Activated CD4-positive, alpha-beta T cell treated with anti-CD3 and anti-CD28 coated beads, Interleukin-2, amount 50 U/mL, for 1 hour (primary cell): Measurements from ENCODE around the gene IL34.

Experiments
- DNase-seq: peaks from one replicate; pipeline ENCODE4 v3.0.0-alpha.2; 2020

Gene IL34

DNA sequence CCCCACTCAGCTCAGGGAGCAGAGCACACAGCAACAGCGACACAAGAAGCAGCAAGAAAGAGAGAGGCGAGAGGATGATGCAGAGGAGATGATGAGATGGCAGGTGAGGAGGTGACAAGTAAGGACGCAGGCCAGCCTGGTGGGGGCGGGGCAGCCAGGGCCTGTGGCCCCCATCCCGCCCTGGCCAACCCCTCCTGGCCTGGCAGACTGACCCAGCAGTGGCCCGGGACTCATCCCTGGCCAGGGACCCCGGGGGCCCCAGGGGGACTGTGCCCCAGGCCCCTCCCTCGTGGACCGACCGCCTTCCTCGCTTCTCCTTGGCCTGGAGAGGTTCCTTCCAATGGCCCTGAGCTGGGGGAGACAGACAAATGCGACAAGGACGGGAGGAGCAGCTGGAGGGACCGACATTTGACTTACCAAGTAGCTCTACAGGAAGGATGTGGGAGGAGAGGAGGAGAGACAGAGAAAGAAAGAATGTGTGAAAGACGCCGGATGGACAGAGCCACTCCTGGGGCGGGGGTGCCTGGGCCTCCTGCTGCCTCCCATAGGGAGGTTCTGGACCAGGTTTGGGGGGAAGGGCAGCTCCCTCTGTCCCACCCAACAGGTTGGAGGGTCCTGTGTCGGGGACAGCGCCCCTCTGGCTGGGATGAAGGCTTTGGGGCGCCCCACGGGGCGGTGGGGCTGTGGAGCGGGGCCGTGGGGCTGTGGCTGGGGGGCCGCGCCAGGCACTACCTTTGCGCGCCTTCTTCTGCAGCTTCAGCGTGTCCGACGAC is 32.7 kb downstream of the IL34 start:
- no peak for DNase-seq

DNA sequence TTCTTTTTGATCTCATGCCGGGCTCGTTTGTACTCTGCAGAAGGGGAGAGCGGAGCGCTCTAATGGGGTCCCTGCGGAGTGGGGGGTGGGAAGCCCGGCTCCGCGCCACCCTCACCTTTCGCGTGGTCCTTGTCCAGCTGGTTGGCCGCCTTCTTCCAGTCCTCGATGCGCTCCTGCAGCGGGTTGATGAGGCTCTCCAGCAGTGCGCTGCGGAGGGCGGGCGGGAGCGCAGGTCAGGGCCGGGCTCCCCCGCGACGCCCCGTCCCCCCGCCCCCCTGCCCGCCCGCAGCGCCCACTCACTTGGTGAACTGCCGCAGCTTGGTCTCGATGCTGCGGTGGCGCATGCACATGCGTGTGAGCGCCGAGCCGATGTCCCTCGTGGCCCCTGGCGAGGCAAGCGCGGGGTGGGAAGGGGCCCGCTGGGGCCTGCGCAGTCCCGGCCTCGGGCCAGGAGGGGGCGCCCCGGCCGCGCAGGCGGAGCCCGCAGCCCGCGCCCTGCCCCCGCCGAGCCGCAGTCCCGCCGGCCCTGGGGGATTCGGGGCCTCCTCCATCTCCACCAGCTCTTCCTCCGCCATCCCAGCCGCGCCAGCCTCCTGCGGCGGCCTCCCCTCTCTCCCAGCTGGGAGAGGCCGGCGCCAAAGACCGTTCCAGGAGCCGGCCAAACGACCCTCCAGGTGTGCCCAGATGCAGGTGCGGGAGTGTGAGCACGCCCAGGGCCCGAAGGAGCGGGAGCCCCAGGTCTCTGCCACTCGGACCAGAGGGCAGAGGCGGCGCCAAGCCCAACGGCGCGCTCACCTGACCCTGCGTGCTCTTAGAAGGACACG is 33.5 kb downstream of the IL34 start:
- no peak for DNase-seq

DNA sequence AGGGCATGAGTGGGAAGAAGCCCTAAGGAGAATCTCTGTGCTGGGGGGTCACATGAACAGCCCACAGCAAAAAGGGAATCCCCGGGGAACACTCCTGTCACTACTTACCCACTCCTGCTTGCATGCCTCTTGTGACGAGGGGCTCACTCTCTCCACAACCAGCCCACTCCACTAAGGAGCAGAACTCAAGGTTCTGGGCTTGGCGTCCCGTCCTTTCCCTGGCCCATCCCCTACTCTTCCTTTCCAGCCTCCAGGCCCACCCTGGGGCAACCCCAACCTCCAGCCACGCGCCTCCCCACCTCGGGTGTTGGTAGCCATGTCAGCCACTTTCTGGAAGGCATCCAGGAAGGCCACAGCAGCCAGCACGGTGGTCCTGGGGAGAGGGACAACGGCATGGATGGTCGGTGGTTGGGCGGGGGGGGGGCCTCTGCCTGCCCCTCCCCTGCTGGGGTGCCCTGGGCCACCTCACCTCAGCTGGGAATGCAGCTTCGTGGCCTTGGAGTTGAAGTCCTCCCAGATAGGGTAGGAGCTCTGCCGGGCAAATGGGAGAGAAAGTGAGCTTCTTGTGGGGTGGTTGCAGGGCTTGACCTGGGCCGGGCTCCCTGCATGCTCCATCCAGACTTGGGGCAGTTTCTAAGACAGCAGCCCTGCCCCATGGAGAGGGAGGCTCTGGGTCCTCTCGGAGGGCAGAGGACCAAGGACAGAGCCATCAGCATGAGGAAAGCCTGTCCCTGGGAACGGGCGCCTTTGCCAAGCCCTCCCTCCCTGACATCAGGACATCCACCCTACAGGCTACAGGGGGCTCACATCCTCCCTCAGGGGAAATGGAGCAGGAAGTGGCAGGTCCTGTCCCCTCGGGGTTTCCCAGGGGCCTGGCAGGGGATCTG is 34.4 kb downstream of the IL34 start:
- no peak for DNase-seq

DNA sequence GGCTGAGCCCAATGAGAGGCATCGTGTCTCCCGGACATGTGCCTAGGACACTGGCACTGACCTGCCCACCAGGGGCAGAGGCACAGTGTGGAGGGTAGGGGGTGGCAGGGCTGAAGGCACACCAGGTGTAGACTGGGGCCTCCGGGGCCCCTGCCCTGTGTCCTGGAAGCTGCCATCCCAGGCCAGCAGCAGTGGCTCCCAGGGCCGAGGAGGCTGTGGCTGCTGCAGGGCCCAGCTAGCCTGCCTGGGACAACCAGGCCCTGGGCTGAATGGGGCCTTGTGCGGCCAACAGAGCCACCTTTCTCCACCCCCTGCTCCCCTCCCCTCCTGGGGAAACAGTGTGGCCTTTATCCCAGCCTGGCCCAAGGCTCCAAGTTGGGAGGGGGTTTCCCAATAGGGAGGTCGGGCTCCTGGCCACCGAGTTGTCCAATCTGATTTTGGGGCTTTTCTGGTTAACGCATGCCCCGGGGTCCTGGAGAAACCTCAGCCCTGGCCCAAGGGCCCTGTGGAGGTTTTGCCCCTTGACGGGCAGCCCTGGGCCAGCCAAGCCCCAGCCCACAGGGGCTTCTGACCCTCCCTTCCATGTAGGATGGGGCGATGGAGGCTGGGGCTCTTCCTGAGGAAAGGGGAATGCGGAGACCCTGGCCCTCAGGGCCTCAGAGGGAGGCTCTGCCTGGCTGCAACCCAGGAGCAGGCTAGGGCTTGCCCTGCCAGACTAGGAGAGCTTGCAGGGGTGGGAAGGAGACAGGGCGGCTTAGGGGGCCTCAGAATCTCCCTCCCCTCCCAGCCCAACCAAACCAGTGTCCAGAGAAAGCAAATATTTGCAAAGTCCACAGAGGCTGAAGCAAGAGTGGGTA is 35.3 kb downstream of the IL34 start:
- no peak for DNase-seq

DNA sequence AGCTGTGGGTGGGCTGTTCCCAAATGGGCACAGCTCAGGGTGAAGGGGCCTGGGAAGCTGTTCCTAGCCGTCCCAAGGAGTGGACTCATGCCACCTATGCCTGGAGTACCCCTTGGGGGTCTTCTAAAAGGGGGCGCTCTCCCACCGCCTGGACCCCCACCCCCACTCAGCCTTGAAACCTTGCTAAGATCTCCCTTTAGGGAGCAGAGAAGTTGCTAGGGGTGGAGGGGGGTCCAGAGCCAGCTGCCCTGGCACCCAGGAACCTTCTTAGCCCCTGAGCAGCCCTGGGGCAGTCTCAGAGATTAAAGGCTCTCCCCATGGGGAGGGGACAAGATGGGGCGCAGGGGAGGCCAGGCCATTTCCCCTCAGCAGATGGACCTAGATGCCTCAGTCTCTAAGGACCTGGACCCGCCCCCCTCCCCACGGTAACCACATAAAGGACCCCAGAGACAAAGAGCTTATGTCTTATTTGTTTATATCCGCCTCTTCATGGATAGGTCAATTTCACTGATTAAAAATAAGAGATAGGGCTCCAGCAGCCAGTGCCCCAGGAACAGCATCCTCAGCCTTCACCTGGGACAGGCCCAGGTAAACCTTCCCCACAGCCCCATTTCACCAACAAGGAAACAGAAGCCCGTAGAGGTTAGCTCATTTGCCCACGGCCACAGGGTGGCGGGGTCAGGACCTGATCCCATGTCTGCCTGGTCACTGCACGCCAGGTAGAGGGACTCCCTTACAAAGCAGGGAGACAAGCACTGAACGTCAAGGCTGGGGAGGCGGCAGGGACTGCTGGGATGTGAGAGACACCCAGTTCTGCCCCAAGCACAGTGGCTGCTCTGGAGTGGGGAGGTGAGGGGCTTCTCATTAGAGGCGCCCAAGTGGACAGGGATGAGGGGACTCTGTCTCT is 36.1 kb downstream of the IL34 start:
- DNase-seq: no peak

DNA sequence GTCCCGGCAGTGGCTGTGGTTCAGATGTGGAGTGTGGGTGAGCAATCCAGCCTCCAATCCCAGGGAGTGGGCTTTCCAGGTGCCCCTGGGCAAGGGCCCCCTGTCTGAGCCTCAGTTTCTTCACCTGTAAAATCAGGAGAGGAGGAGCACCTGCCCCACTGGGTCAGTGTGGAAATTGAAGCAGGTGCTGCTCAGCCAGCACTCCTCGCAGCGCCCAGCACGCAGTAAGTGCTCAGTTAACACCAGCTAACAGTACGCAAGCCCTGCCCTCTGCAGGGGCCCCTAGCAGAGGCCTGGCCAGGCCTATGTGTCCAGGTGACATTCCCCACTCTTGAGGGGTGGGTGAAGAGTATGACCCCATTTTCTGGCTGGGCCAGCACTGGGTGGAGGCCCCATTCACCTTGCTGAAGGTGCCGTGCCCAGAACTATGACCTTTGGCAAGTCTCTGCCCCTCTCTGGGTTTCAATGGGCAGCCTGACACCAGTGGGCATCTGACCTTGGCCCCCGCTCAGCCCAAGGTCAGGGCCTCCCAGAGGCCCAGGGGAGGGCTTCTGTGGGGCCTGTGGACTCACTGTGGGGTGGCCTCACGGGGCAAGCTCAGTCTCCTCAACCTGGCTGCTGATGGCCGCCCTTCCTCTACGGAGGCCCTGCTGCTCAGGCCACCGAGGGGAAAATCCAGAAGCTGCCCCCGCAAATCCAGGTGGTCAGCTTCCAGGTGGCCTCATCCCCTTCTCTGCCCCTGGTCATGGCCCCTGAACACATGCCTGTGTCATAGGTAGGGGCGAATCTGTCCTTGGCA is 37.0 kb downstream of the IL34 start:
- DNase-seq: no peak

DNA sequence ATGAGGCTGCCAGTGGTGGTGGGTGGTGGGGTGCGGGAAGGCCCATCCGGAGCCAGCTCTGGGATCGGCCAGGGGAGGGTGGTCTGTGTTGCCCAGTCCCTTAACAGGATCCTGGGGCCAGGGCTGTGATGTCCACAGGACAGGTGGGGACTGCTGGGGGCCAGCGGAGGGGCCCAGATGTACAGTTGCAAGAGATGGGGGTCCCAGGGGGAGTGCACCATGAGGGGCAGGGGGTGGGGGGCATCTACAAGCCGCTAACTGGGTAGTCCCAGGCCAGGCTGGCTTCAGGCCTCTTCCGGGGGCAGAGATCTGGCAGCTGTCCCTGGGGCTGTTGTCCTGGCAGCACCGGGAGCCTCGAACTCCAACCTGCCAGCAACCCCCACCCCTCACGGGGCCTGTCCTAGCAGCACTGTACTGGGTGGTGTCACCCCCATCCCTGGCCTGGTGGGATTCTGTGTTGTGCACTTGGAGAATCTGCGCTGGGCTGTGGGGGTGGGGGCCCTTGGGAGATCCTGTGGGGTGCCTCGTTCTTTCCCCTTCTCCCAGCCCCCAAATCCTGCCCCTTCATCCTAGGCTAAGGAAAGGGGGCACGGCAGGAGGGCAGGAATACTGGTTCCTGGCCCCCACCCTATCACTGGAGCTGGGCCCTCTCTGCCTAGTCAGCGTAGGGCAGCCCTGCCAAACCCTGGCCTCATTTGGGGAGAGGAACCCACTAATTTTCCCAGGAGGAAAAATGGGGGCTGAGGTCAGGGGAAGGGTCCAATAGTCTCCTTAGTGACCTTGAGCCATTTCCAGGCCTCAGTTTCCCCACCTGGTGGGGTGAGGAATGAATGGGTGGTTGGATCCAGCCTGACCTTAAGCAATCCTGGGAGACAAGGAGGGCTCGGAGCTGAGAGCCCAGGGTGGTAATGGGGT is 38.0 kb downstream of the IL34 start:
- DNase-seq: no peak

DNA sequence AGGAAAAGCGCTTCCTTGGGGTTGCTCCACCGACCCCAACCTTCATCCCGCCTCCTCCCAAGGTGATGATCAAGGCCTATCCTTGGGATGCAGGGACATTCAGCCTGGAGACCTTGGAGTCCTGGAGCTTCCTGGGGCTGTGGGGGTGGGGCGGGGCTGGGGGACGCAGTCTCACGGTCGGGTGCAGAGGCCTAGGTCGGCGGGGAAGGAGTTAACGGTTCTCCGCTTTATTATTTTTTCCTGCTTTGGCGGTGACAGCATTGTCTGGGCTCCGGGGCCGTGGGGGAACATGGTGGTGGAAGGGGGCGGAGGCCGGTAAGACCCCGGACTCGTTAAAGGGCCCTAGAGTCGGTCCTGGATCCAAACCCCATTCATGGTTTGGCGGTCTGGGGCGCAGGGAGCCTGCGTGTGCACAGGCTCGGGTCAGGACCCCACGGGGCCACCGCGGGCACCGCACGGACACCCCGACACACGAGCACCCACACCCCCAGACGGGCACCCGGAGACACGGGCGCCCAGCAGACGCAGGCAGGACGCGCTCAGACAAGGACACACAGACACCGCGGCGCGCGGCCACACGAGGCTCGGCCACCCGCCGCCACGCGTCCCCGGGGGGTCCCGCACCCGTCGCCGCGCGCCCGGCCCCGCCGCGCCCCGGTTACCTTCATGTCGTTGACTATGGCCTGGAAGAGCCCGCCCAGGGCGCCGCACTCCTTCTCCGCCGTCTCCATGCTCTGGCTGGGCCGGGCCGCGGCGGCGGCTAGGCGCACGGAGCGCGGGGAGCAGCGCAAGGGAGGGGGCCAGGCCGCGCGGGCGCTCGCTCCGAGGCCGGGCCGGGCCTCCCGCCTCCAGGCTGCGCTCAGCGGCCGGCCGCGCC is 38.9 kb downstream of the IL34 start:
- DNase-seq: no peak

DNA sequence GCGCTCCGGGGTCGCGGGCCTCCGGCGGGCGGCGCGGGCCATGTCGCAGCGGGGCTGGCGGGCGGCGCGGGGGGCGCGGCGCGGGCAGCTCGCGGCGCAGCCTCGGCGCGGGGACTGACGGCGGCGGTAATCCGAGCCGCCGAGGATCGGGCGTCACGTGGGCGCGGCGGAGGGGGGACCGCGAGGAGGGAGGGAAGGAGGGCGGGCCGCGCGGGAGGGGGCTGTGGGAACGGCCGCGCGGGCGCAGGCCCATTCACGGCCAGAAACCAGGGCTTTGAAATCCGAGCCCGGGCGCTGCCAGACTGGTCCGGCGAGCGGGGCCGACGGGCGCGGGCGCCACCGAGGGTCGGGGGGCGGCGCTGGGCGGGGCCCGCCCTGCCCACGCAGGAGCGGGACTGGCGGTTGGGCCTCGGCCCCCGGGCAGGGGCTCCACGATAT is 39.6 kb downstream of the IL34 start, which contains the start of gene MTSS2:
Gene MTSS2 (minus strand): TSS at position 116 of the 438 bp plus-strand sequence. CDS start 262 bp downstream, outside the sequence.
- DNase-seq: no peak

DNA sequence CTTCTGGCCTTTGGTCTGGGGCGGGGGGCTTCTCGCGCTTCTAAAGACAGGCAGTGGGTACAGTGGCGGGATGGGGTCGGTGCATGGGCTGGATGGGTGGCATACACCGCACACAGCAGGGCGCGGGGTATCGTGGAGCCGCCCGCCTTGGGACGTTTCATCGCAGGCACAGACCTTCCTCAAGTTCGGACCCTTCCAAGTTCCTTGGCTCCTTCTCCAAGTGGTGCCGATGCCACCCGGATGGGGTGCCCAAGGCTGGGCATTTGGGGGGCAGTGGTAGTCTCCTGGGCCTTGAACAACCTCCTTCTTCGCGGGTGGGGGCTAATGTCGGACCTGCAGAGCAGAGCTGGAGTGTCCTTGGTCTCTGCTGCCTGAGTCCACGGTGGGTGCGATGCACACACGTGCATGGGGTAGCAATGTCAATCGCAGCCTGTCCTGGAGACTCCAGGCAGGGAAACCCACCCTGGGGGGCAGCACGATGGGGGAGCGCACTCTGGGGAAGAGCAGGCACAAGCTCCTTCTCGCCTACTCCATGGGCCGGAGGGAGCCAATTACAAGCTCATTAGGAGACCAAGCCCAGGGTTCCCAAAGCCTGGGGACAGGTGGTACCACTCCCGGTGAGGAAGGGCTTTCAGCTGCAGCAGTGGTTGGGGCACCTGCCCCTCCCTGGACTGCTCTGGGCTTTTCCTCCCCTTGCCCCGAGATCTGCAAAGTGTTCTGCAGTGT is 40.2 kb downstream of the IL34 start:
- DNase-seq: no peak

DNA sequence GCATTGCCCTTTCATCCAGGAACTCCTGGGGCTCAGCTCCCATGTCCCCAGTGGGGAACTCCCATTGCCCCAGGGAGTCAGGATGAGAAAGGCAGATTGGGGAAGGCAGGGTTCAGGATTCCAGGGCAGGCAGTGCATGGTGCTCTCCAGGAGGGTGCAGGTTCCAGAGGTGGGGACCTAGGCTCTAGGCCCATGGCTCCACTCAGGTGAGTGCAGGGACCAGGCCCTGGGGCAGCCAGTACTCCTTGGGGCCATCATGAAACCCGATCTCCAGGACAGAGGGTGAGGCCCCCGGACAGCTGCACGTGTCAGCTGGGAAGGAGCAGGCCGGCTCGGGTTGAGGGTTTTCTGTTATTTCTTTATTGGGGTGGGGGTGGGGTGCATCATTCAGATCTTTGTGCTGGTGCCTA is 40.7 kb downstream of the IL34 start:
- DNase-seq: no peak

DNA sequence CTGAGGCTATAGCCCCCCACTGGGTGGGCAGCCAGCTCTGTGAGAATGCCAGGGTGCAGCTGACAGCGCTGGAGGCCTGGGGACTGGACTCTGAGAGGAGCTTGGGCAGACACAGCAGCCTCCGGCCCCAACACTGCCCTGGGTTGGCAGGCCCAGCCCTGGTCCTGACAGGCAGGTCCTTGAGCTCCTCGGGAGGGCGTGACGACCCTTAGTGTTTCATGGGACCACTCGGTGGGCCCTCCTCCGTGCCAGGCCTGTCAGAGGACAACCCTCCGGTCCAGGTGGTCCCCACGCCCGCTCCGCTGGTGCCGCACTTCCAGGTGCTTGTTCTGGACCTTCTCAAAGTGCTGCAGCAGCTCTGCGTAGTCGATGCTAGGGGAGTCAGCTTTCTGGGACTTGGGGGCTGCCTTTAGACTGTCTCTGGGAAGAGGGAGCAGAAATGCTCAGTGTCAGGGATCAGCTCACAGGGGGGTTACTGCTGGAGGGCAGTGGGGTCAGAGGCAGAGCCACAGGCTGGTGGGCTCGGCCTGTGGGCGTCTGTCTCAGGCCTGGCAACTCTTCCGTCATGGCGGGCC is 41.4 kb downstream of the IL34 start:
- DNase-seq: no peak

DNA sequence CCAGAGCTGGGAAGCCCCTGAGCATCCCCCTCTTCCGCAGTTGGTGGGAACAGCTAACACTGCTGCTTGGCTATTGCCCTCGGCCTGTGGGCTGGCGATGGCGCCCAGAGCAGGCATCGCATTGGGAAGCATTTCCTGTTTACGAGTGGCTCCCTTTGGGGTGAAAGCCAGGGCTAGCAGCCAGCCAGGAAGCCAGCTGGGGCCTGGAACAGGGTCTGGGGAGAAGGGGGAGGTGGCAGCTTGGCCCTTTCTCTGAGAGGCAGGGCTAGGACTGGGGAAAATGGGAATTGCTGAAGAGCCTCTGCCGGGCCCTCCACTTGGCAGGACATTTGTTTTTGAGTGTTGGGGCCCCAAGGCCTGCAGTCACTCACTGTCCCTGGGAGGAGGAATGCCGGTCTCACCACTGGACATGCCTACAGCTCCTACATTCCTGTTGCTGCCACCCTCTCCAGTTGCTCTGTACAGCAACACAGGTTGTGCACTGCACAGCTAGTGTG is 41.9 kb downstream of the IL34 start:
- DNase-seq: no peak

DNA sequence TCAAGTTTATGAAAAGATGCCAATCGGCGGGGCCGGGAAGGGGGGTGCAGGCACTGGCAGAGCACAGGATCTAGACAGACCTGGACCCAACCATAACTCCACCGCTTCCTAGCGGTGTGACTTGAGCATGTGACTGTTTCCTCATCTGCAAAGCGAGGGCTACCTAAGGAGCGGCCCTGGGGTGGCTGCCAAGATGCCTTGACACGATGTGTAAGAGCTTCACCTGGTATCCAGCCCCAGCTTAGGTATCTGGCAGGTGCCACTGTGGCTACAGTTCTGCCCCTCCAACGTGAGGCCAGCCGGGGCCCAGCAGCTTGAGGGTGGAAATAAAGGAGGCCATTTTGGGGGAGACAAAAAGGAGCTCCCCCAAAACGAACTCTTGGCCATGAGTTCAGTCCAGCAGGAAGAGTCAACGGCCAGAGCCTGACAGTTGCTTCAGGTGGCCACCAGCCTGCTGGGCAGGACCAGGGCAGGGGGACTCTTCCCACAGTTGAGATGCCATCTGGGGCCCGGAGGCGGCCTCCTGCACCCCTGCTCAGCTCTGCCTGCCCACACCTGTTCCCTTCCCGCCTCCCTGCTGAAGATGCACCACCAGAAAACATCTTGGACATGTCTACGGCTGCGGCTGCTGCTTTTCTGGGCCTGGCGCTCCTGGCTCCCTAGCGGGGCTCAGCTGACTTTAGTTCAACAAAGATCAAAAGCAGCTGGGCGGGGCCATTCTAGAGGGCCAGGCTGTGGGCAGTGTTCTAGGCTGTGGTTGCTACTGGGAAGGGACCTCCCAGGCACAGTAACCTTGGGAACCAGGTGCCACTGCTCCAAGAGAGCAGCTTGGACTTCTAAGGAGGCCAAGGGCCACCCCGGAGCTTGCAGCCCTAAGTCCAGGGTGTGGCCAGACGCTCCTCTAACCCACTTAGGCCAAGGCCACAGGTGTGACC is 42.9 kb downstream of the IL34 start:
- DNase-seq: no peak
